ENCODE data around the gene FUT9.
A peak's percentile ranks its signal among the peaks of the same experiment; 100 is the strongest.
"Not testable (repeated sequence)": the region's sequence is repeated elsewhere in the genome, so short reads cannot be mapped to it uniquely, and the experiment has no call there.

Gene FUT9

DNA sequence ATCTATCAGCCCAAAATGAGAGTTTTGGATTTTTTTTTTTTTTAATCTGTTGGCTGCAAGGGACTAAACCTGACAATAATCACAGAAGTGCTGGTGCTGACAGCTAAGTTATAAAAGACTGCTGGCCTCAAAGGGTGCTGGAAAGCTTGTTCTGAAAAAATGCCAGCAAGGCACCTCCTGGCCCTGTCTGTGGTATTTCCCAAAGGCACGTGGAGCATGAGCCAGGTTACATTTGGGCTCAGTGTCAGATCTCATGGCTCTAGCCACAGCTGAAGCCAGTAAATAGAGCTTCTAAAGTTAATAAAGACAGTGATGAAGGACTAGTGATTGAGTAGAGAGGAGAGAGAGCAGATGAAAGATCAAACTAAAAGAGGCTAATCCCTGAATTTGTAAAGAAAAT lies 178.9 kb downstream of the FUT9 start:
- no peak for DNase-seq

GRCh38 chr6:96195272-96195671 lies 179.5 kb downstream of the FUT9 start:
- DNase-seq, result no peak

- DNase-seq, result no peak
Measured at GRCh38 chr6:96196633-96197032, 180.9 kb downstream of the FUT9 start.

DNA sequence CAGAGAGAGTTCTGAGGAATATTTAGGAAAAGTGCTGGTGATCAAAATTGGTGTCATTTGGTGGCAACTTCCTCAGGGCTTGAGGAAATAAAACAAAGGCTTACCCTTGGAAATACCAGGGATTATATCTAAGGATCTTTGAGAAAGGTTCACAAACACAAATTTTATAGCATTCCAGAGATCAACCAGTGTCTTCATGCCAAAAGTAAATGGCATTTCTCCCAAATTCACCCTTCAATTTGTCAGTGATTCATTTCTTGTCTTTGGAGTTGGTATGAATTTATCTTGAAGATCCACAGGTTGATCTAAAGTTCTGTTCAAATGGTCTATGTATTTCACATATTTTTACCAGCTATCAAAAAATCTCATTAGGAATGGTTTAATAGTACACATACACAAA lies 181.5 kb downstream of the FUT9 start:
- no peak for DNase-seq

GRCh38 chr6:96202571-96202970 lies 186.8 kb downstream of the FUT9 start:
- DNase-seq, result no peak

- DNase-seq, result no peak
Measured at GRCh38 chr6:96211341-96211740, 195.6 kb downstream of the FUT9 start.

- DNase-seq, result no peak
Measured at GRCh38 chr6:96212066-96212465, 196.3 kb downstream of the FUT9 start.

- no peak for DNase-seq
Measured at GRCh38 chr6:96213784-96214183, 198.0 kb downstream of the FUT9 start.

- no peak for DNase-seq
Measured at GRCh38 chr6:96223695-96224094, 207.9 kb downstream of the FUT9 start.

DNA sequence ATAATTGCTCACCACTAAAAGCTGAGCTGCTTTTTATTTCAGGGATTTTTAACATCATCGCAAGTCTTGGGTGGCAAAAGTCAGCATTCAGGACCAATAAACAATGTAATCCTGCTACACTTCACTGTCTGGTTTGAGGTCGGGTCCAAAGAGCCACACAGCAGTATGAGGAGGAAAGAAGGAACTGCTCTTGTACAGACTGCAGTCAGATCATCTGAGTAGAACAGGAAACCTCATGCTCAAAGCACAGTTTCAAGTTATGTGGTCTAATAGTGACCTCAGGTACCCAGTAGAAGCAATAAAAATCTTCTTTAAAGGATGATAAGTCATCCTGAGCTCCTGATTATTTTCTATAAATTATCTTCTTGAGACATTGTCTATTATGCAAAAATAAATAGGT lies 211.4 kb downstream of the FUT9 start:
- DNase-seq, result no peak

DNA sequence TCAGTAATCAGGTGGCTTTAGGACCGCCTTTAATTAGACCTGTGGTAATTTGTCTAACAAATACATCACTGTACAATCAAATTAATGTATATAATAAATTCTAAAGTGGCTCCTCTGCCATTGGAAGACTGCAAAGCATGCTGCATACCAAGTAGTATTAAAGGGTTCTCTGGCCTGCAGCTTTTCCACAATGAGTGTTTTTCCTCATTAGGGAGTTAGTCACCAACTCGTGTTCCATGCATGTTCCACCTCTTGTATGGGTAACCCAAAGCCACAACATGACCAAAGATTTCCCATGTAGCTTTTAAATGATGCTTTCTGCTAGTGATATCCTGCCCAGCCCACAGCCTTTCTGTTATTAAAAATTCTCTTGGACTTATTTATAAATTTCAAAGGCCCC lies 218.7 kb downstream of the FUT9 start:
- no peak for DNase-seq

- no peak for DNase-seq
Measured at GRCh38 chr6:96235927-96236326, 220.2 kb downstream of the FUT9 start.

GRCh38 chr6:96236471-96236870 lies 220.7 kb downstream of the FUT9 start:
- DNase-seq, result no peak

DNA sequence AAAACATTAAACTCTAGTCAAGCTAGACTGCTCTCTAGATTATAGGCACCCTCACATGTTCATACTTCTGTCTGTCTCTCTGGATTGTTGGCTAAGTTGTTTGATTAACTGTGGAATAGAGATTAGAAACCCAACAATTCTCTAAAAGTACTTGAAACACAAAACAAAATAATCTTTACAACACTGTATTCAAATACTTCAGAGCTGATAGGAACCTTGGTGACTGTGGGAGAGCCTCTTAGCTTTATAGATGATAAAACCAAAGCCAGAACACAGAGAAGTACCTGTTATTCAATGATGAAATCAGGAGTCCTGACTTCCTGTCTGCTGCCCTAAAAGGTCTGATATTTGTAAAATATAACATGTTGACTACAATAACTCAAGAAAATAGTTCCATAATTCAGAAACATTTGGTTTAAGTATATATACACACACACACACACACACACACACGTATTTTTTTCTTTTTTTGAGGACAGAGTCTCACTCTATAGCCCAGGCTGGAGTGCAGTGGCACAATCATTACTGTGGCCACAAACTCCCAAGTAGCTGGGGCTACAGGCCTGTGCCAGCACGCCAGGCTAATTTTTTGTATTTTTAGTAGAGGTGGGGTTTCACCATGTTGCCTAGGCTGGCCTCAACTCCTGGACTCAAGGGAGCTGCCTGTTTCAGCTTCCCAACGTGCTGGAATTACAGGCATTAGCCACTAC lies 222.0 kb downstream of the FUT9 start:
- DNase-seq, result no peak

DNA sequence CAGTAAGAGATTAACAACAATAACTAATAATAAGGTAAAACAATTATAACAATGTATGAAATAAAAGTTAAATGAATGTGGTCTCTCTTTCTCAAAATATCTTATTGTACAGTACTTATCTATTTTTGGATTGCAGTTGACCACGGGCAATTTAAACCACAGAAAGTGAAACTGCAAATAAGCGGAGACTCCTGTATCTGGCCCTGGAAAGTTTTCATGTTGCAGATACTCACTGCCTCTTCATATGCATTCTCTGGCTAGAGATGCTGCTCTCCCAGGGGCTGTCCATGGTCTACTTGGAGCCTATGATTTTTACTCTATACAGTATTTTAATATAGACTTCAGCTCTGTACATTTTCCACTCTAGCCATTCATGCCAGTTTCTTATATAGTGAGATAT lies 230.8 kb downstream of the FUT9 start:
- DNase-seq, result no peak

GRCh38 chr6:96249755-96250154 lies 234.0 kb downstream of the FUT9 start:
- DNase-seq, result no peak

DNA sequence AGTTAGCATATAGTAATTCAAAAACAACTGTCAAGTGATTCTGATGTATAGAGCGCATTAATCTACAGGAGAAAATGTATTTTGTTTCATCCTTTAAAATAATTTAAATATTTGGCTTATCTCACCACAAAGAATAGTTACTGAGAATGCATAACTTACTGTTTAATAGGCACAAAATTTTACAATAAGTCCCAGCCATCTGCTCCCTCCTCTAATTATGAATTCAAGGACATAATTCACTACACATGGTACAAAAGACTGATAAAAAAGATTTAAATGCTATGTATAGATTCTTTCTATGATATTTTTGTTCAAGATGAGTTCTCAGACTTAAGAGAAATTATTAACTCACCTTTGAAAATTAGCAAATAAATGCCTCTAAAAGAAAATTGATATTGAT lies 242.0 kb downstream of the FUT9 start:
- peak; percentile 2 for DNase-seq

- not testable (repeated sequence) for DNase-seq
Measured at GRCh38 chr6:96260787-96261430, 245.1 kb downstream of the FUT9 start.

Data from NCI-H1694 treated with DMSO at 0.1 percent for 48 hours (cell line).